SJCRH30 (cell line): Measurements from ENCODE around the gene STX1B. TPM values are rescaled to one million over a fixed set of nuclear protein-coding genes. Genes with fewer than 3 reads are reported as not detected.
A peak's percentile ranks its signal among the peaks of the same experiment; 100 is the strongest.
"Not testable (repeated sequence)": the region's sequence is repeated elsewhere in the genome, so short reads cannot be mapped to it uniquely, and the experiment has no call there.

Source experiments
- DNase-seq, 2 experiments: peaks; one replicate each; pipeline ENCODE4 v3.0.0-alpha.2; 2015 to 2020
- H3K27ac ChIP-seq: fragments of 250-450 bp; sonication (Bioruptor Pico); 2 replicates; pipeline ENCODE4 v1.5.1; 2020; ENCODE audit warnings: mild to moderate bottlenecking, moderate library complexity
- H3K27me3 ChIP-seq: fragments of 250-450 bp; sonication (Bioruptor Pico); 2 replicates; pipeline ENCODE4 v1.5.1; 2020; ENCODE audit warnings: mild to moderate bottlenecking, moderate library complexity
- H3K36me3 ChIP-seq: fragments of 250-450 bp; sonication (Bioruptor Pico); 2 replicates; pipeline ENCODE4 v1.5.1; 2020; ENCODE audit warnings: mild to moderate bottlenecking, moderate library complexity
- H3K4me1 ChIP-seq: fragments of 250-450 bp; sonication (Bioruptor Pico); 2 replicates; pipeline ENCODE4 v1.5.1; 2020; ENCODE audit warnings: mild to moderate bottlenecking, moderate library complexity
- H3K4me3 ChIP-seq: fragments of 250-450 bp; sonication (Bioruptor Pico); 2 replicates; pipeline ENCODE4 v1.5.1; 2020; ENCODE audit warnings: mild to moderate bottlenecking, moderate library complexity
- H3K9me3 ChIP-seq: fragments of 250-450 bp; sonication (Bioruptor Pico); replicated peaks from 2 replicates; pipeline ENCODE4 v1.5.1; 2020; ENCODE audit warnings: mild to moderate bottlenecking, moderate library complexity
- total RNA-seq: library from RNA; depleted of rRNA; stranded (reverse); fragments of >200 nt; shearing (Covaris generic); gene quantifications from 2 replicates; pipeline ENCODE4 v1.2.3, GENCODE V29; 2014

STX1B gene
- total RNA-seq, 1 experiment from 2014 or later, result 1.4 TPM

DNA sequence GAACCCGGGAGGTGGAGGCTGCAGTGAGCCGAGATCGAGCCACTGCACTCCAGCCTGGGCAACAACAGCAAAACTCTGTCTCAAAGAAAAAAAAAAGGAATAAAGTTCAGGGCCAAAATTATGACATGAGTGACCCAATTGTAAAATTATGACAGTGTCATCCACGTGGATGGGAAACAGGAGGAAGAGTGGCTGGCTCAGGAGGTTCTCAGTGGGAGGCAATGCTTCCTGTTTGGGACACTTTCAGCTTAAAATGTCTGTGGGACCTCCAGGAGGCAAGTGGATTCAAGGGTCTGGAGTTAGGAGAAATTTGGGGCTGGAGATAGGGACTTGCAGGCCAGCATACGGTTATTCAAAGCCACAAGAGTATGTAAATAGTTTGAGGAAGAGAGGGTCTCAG is 14.9 kb upstream of the STX1B start:
- Histone ChIP-seq H3K27ac (no peak overlapping the region), H3K4me1 (peaks cover 24% of the 10 kb centered on the region), H3K36me3 (no peaks in the 10 kb centered on the region), H3K27me3 (no peaks in the 10 kb centered on the region), H3K4me3 (no peak overlapping the region), H3K9me3 (no peaks in the 10 kb centered on the region)
- DNase-seq, result no peak

DNA sequence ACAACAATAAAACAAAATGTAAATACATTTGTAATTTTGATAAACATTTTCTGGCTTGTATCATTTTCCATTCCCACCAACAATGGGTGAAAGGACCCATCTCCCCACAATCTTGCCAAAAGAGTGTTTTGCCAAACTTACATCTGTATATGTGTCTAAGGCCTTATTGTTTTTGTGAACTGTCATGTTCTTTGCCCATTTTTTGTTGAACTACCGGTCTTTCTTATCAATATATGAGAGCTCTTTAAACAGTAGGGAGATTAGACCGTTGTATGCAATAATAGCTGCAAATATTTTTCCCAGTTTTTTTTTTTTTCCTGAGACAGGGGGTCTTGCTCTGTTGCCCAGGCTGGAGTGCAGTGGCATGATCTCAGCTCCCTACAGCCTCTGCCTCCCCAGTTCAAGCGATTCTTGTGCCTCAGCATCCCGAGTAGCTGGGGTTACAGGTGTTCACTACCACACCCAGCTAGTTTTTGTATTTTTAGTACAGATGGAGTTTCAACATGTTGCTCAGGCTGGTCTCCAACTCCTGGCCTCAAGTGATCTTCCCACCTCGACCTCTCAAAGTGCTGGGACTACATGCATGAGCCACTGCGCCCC is 13.3 kb upstream of the STX1B start:
- DNase-seq, result no peak
- no peak overlapping the region for H3K4me3 ChIP-seq
- peaks cover 18% of the 10 kb centered on the region for H3K4me1 ChIP-seq
- no peaks in the 10 kb centered on the region for H3K27me3 ChIP-seq
- no peaks in the 10 kb centered on the region for H3K9me3 ChIP-seq
- no peak overlapping the region for H3K27ac ChIP-seq
- no peaks in the 10 kb centered on the region for H3K36me3 ChIP-seq

DNA sequence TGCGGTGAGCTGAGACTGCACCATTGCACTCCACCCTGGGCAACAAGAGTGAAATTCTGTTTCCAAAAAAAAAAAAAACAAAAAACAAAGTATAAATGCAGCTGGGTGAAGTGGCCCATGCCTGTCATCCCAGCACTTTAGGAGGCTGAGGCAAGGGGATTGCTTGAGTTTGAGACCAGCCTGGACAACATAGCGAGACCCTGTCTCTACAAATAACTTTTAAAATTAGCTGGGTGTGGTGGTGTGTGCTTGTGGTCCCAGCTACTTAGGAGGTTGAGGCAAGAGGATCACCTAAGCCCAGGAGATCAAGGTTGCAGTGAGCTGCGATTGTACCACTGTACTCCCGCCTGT is 12.8 kb upstream of the STX1B start:
- H3K4me3 ChIP-seq, result no peak overlapping the region
- peak overlapping the region; percentile 60; the same call in 1 of the 2 replicates for H3K27ac ChIP-seq
- H3K4me1 ChIP-seq, result peaks cover 14% of the 10 kb centered on the region
- H3K27me3 ChIP-seq, result no peaks in the 10 kb centered on the region
- no peaks in the 10 kb centered on the region for H3K9me3 ChIP-seq
- no peak for DNase-seq
- no peaks in the 10 kb centered on the region for H3K36me3 ChIP-seq

DNA sequence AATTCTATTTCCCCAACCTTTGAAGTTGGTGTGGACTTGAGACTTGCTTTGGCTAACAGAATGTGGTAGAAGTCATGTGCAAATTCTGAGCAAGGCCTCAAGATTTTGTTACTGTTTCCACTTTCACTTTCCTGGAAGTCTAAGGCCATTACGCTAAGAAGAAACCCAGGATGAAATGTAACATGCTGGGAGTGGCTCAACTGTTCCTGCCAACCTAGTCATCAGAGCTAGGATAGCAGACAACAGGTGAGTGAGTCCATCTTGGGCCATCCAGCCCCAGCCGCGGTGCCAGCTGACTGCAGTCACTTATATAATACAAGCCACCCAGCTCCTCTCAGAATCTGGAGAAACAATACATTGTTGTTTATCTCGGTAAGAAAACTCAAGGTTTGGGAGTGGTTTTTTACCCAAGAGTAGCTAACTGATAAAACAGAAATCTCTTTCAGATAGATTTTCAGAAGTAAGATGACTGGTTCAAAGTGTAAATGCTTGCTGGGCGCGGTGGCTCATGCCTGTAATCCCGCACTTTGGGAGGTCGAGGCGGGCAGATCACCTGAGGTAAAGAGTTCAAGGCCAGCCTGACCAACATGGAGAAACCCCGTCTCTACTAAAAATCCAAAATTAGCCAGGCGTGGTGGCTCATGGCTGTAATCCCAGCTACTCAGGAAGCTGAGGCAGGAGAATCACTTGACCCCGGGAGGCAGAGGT is 12.3 kb upstream of the STX1B start:
- Histone ChIP-seq H3K36me3 (no peaks in the 10 kb centered on the region), H3K27ac (peak overlapping the region; percentile 60; the same call in 1 of the 2 replicates), H3K9me3 (no peaks in the 10 kb centered on the region), H3K4me3 (no peak overlapping the region), H3K4me1 (peaks cover 12% of the 10 kb centered on the region), H3K27me3 (no peaks in the 10 kb centered on the region)
- peak; percentile 65 to 80 for DNase-seq

DNA sequence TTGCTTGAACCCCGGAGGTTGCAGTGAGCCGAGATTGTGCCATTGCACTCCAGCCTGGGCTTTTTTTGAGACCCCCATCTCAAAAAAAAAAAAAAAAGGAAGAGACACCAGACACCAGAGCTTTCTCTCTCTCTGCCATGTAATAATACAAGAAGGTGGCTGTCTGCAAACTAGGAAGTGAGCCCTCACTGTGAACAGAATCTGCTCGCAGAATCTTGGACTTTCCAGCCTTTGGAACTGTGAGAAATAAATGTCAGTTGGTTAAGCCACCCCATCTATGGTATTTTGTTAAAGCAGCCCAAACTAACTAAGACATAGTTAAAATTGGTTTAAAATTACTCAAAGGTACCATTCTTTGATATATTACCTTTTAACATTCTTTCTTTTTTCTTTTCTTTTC is 10.1 kb upstream of the STX1B start:
- Histone ChIP-seq H3K4me3 (no peak overlapping the region), H3K4me1 (peaks cover 12% of the 10 kb centered on the region), H3K36me3 (no peaks in the 10 kb centered on the region), H3K27ac (no peak overlapping the region), H3K9me3 (no peaks in the 10 kb centered on the region), H3K27me3 (no peaks in the 10 kb centered on the region)
- DNase-seq, result no peak

DNA sequence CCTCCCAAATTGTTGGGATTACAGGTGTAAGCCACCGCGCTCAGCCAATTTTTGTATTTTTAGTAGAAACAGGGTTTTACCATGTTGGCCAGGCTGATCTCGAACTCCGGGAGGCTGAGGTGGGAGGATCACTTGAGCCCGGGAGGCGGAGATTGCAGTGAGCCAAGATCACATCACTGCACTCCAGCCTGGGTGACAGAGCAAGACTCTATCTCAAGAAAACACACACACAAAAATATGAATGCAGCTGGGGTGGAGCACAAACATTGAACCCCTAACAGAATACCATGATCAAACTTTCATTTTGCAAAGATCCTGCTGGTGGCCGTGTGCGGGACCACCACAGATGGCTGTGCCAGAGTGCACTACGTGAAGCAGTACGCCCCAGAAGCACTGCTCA is 7.3 kb upstream of the STX1B start:
- not testable (repeated sequence) for H3K4me1 ChIP-seq, H3K36me3 ChIP-seq, H3K27me3 ChIP-seq, H3K9me3 ChIP-seq, DNase-seq, H3K27ac ChIP-seq, H3K4me3 ChIP-seq

DNA sequence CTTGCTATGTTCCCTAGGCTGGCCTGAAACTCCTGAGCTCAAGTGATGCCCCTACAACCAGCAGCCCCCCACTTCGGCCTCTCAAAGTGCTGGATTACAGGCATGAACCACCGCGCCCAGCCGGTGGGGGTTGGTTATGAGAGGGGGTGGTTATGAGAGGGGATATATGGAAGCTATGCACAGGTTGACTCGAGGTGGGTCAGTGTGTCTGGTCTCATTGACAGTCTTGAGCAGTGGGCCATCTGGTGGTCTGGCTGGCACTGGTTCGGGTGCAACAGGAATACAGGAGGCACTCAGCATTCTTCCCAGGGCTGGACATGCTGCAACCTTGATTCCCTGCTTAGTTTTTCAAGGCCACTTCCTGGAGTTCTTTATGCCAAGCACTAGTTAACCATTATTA is 5.6 kb upstream of the STX1B start:
- DNase-seq, result no peak
- H3K36me3 ChIP-seq, result no peaks in the 10 kb centered on the region
- no peaks in the 10 kb centered on the region for H3K9me3 ChIP-seq
- H3K4me1 ChIP-seq, result no peaks in the 10 kb centered on the region
- no peak overlapping the region for H3K27ac ChIP-seq
- H3K4me3 ChIP-seq, result no peak overlapping the region
- H3K27me3 ChIP-seq, result 0 out of 2 replicates have a peak, but pooled peaks cover under 1% of the 10 kb centered on the region

DNA sequence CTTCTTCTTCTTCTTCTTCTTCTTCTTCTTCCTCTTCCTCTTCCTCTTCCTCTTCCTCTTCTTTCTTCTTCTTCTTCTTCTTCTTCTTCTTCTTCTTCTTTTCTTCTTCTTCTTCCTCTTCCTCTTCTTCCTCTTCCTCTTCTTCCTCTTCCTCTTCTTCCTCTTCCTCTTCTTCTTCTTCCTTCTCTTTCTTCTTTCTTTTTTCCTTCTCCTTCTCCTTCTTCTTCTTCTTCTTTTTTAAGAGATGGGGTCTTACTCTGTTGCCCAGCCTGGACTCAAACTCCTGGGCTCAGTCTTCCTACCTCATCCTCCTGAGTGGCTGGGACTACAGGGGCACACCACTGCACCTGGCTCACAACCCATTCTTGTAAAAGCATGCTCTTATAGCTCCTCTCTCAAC is 2.9 kb upstream of the STX1B start:
- H3K4me1 ChIP-seq, H3K36me3 ChIP-seq, H3K4me3 ChIP-seq, H3K27ac ChIP-seq, H3K27me3 ChIP-seq, H3K9me3 ChIP-seq, DNase-seq: not testable (repeated sequence)

DNA sequence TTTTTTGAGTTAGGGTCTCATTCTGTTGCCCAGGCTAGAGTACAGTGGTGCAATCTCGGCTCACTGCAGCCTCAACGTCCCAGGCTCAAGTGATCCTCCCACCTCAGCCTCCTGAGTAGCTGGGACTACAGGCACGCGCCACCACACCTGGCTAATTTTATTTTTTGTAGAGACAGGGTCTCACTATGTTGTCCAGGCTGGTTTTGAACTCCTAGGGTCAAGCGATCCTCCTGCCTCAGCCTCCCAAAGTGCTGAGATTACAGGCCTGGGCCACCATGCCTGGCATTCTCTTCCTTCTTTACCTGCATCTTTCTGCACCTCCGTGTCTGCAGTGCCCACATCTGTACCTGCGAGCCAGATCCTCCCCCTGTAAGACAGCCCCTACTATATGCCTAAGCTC is 1.4 kb upstream of the STX1B start:
- not testable (repeated sequence) for H3K36me3 ChIP-seq, H3K27ac ChIP-seq, H3K9me3 ChIP-seq, H3K27me3 ChIP-seq, DNase-seq, H3K4me3 ChIP-seq, H3K4me1 ChIP-seq

DNA sequence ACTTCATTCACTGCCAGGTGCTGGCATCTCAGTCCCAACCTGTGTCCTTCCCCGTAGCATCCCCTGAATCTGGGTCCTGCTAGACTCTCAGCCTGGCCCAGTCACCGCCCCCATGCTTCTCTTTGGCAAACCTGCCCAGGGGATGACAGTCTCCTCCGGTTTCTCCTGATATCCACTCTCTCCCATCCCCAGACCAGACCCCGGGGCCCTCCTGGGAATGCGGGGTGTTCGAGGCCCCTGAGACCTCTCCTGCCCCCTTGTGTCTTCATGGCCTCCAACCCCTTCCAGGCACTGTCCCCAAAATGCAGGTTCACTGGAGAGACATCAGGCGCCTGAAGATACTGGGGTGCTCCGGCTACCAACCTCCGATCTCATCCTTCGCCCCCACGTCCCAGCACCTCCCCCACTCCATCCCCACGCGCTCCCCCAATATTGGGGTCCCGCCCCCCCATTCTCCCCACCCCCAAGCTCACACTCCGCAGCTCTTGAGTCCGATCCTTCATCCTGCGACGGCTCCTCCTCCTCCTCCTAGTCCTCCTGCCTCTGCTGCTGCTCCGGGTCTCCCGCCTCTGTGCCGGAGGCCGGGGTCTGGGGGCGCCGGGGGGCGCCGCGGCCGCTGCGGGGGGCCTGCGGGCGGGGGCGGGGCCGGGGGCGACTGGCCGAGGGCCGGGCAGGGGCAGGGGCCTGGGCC is 399 bp downstream of the STX1B start:
- no peaks in the 10 kb centered on the region for H3K9me3 ChIP-seq
- DNase-seq, result no peak
- H3K27ac ChIP-seq, result no peak overlapping the region
- 0 out of 2 replicates have a peak, but pooled peaks cover 3% of the 10 kb centered on the region for H3K27me3 ChIP-seq
- H3K36me3 ChIP-seq, result no peaks in the 10 kb centered on the region
- H3K4me3 ChIP-seq, result peak overlapping the region; percentile 24; the same call in 1 of the 2 replicates
- no peaks in the 10 kb centered on the region for H3K4me1 ChIP-seq

DNA sequence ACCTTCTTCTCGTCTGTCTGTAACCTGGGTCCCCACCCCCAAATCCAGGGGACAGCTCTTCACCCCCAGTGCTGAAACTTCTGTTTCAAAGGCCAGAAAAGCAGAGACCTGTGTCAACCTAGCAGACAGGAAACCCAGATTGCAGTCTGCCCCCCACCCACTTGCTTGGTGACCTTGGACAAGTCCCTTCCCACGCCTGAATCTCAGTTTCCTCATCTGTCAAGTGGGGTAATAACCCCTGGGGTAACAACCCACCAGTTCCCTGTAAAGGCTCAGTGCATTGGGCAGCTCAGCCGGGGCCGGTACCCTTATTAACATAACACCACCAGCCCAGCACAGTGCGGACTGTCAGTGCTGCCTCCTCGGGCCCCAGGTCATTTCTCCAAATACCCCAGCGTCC is 1.3 kb downstream of the STX1B start:
- no peak overlapping the region for H3K4me3 ChIP-seq
- no peaks in the 10 kb centered on the region for H3K4me1 ChIP-seq
- H3K27ac ChIP-seq, result no peak overlapping the region

DNA sequence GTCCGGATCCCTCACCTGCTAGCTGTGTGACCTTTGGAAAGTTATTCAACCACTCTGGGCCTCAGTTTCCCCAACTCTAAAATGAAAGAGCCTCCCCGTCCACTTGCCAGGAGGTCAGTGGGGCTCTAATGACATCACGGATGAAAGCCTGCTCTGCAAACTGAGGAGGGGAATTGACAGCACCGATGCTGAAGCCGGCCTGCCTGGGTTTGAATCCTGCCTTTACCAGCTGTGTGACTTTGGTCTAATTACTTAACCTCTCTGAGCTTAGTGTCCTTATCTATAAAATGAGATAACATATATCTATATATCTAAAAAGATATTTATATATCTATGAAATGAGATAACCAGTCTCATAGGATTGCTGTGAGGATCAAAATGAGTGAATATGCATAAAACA is 1.9 kb downstream of the STX1B start:
- H3K4me3 ChIP-seq, result no peak overlapping the region
- no peaks in the 10 kb centered on the region for H3K9me3 ChIP-seq
- no peak overlapping the region for H3K27ac ChIP-seq

More for the DNA sequence above, 1.3 kb downstream of the STX1B start:
- Histone ChIP-seq H3K9me3 (no peaks in the 10 kb centered on the region), H3K27me3 (0 out of 2 replicates have a peak, but pooled peaks cover 3% of the 10 kb centered on the region), H3K36me3 (no peaks in the 10 kb centered on the region)
- DNase-seq, result no peak

DNA sequence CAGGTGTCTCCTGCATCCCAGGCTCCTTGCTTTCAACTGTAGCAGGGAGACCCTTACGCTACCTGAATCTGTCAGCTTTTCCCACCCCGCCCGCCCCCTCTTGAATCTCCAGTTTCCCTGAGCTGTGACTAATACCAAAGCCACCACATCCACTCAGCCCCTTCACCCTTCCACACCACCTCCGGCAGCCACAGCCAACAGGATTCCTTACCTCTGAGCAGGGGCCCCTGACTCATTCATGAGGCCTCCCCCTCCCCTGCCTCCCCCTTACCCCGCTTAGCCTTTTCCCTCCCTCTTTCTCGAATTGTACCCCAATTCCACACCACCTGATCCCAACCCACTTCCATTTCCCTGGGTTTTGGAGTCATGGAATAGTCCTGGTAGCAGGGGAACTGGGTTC is 2.3 kb downstream of the STX1B start:
- H3K4me1 ChIP-seq, result no peaks in the 10 kb centered on the region
- peak in 1 of 2 experiments; percentile 35 for DNase-seq
- H3K27ac ChIP-seq, result no peak overlapping the region
- H3K27me3 ChIP-seq, result 0 out of 2 replicates have a peak, but pooled peaks cover 3% of the 10 kb centered on the region
- H3K9me3 ChIP-seq, result no peaks in the 10 kb centered on the region
- no peaks in the 10 kb centered on the region for H3K36me3 ChIP-seq
- H3K4me3 ChIP-seq, result no peak overlapping the region

More for the DNA sequence above, 1.9 kb downstream of the STX1B start:
- no peak for DNase-seq
- Histone ChIP-seq H3K27me3 (0 out of 2 replicates have a peak, but pooled peaks cover 3% of the 10 kb centered on the region), H3K36me3 (no peaks in the 10 kb centered on the region), H3K4me1 (no peaks in the 10 kb centered on the region)

DNA sequence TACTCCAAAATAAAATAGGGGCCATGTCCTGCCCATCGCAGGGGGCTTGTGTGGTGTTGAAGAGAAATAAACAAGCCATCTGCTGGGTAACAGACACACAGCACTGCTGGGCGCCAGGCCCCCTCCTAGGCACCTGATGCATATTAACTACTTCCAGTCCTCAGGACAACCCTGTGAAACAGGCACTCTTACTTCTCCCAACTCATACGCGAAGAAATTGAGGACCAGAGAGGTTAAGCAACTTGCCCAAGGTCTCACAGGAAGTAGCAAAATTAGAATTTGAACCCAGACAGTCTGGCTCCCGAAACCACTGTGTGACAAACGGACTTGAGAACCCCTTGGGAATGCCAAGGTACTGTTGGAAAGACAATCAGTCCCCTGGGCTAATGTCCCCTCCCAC is 2.8 kb downstream of the STX1B start:
- Histone ChIP-seq H3K9me3 (no peaks in the 10 kb centered on the region), H3K36me3 (no peaks in the 10 kb centered on the region), H3K27ac (no peak overlapping the region), H3K27me3 (0 out of 2 replicates have a peak, but pooled peaks cover 3% of the 10 kb centered on the region), H3K4me3 (no peak overlapping the region), H3K4me1 (peaks cover under 1% of the 10 kb centered on the region; the same call in 1 of the 2 replicates)
- DNase-seq, result no peak

DNA sequence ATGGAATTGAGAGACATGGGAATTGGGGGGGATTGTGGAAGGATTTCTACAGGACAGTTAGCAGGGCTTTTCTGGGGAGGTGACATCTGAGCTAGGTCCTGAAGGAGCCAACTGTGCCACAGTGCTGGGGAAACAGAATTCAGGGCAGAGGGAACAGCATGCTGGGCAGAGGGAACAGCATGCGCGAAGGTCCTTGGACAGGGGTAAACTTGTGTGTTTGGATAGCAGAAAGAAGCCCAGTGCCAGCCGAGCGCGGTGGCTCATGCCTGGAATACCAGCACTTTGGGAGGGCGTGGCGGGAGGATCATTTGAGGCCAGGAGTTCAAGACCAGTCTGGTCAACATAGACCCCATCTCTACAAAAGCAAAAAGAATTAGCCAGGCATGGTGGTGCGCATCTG is 3.8 kb downstream of the STX1B start:
- H3K9me3 ChIP-seq, result no peaks in the 10 kb centered on the region
- H3K27me3 ChIP-seq, result 0 out of 2 replicates have a peak, but pooled peaks cover 3% of the 10 kb centered on the region
- no peak for DNase-seq
- H3K27ac ChIP-seq, result no peak overlapping the region
- H3K4me1 ChIP-seq, result peaks cover 9% of the 10 kb centered on the region
- H3K4me3 ChIP-seq, result no peak overlapping the region
- H3K36me3 ChIP-seq, result no peaks in the 10 kb centered on the region
